Measurements from ENCODE around the gene SERPING1.

DNA sequence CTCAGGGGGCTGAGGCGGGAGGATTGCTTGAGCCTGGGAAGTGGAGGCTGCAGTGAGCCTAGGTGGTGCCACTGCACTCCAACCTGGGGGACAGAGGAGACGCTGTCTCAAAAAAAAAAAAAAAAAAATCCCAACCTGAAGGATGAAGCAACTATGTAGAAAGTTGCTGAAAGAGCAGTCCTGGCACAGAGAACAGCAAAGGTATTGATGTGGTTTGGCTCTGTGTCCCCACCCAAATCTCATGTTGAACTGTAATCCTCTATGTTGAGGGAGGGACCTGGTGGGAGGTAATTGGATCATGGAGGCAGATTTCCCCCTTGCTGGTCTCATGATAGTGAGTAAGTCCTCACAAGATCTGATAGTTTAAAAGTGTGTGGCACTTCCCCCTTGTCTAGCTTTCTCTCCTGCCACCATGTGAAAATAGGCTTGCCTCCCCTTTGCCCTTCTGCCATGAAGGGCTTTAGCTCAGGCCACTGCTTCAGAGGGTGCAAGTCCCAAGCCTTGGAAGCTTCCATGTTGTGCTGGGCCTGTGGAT is 10.7 kb upstream of the SERPING1 start:
- TF ChIP-seq POLR2A (IDR thresholded peaks at IDR 0.05; ENCODE audit: low read depth, low read length) (no peak), SPI1 (IDR thresholded peaks at IDR 0.05; ENCODE audit: low read depth, low read length) (no peak), TAF1 (IDR thresholded peaks at IDR 0.05; ENCODE audit: low read depth, low read length) (no peak), POLR2AphosphoS5 (IDR thresholded peaks at IDR 0.05; ENCODE audit: low read depth, low read length) (no peak)
